Measurements from ENCODE around the gene NWD2.

- TF ChIP-seq, protein P1, sequence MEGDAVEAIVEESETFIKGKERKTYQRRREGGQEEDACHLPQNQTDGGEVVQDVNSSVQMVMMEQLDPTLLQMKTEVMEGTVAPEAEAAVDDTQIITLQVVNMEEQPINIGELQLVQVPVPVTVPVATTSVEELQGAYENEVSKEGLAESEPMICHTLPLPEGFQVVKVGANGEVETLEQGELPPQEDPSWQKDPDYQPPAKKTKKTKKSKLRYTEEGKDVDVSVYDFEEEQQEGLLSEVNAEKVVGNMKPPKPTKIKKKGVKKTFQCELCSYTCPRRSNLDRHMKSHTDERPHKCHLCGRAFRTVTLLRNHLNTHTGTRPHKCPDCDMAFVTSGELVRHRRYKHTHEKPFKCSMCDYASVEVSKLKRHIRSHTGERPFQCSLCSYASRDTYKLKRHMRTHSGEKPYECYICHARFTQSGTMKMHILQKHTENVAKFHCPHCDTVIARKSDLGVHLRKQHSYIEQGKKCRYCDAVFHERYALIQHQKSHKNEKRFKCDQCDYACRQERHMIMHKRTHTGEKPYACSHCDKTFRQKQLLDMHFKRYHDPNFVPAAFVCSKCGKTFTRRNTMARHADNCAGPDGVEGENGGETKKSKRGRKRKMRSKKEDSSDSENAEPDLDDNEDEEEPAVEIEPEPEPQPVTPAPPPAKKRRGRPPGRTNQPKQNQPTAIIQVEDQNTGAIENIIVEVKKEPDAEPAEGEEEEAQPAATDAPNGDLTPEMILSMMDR (IDR thresholded peaks at IDR 0.05; ENCODE audit: low read depth, low read length, poor library complexity, severe bottlenecking): no peak
- TF ChIP-seq EZH2phosphoT487 (IDR thresholded peaks at IDR 0.05; ENCODE audit: borderline replicate concordance, low read length): no peak
Observed at GRCh38 chr4:37477126-37477525, 232.6 kb downstream of the NWD2 start.
